Measurements from ENCODE around the gene C10orf71. TPM values are rescaled to one million over a fixed set of nuclear protein-coding genes. Genes with fewer than 3 reads are reported as not detected.

The C10orf71 gene
- total RNA-seq, 1 experiment from 2014 or later = not detected

DNA sequence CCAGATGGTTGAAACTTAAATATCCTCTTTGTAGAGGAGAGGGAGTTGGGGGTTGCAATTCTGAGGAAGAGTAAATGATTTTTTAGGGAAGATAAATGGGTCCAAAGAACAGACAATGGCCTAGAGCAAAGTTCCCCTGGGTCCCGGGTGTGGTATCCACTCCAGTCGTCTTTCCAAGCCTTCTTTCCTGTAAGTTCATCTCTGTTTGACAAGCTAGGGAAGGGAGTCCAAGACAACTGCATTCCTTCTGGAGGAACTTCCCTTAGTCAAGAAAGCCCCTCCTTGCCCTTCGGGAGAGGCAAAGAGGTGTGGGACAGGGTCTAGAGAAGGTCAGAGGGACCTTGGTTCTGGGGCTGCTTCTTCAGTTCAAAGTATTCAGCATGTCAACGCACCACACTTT is 33.4 kb downstream of the C10orf71 start:
- ChIA-PET CTCF (no interaction called here), POLR2A (ENCODE audit: low non-redundant PET) (no interaction called here)
- Histone ChIP-seq H3K27me3 (replicated peaks; ENCODE audit: insufficient read depth, low read depth, low read length, poor library complexity) (peaks cover 7% of the 10 kb centered on the region), H3K36me3 (ENCODE audit: insufficient read depth, low read length, poor library complexity, severe bottlenecking) (no peaks in the 10 kb centered on the region), H3K4me3 (ENCODE audit: low read depth, low read length, poor library complexity, severe bottlenecking) (no peak overlapping the region), H3K4me1 (ENCODE audit: insufficient read depth, low read length, poor library complexity, severe bottlenecking) (no peaks in the 10 kb centered on the region), H3K27ac (ENCODE audit: low read depth, low read length, poor library complexity, severe bottlenecking) (no peak overlapping the region), H3K9me3 (ENCODE audit: low read depth, low read length, poor library complexity, severe bottlenecking) (no peaks in the 10 kb centered on the region)
- DNase-seq (ENCODE audit: low spot score) = no peak
- intact Hi-C loops (cut with micrococcal nuclease; ENCODE audit: unreplicated experiment) = no loop called here
- BruUV-seq (replicated peaks) = no TSS peak
- TF ChIP-seq EZH2 (IDR thresholded peaks at IDR 0.05; ENCODE audit: borderline replicate concordance, low read depth, low read length, poor library complexity, severe bottlenecking) = no peak
- TF ChIP-seq, protein P1, sequence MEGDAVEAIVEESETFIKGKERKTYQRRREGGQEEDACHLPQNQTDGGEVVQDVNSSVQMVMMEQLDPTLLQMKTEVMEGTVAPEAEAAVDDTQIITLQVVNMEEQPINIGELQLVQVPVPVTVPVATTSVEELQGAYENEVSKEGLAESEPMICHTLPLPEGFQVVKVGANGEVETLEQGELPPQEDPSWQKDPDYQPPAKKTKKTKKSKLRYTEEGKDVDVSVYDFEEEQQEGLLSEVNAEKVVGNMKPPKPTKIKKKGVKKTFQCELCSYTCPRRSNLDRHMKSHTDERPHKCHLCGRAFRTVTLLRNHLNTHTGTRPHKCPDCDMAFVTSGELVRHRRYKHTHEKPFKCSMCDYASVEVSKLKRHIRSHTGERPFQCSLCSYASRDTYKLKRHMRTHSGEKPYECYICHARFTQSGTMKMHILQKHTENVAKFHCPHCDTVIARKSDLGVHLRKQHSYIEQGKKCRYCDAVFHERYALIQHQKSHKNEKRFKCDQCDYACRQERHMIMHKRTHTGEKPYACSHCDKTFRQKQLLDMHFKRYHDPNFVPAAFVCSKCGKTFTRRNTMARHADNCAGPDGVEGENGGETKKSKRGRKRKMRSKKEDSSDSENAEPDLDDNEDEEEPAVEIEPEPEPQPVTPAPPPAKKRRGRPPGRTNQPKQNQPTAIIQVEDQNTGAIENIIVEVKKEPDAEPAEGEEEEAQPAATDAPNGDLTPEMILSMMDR (conservative IDR thresholded peaks at IDR 0.05; ENCODE audit: low read depth, low read length) = no peak

DNA sequence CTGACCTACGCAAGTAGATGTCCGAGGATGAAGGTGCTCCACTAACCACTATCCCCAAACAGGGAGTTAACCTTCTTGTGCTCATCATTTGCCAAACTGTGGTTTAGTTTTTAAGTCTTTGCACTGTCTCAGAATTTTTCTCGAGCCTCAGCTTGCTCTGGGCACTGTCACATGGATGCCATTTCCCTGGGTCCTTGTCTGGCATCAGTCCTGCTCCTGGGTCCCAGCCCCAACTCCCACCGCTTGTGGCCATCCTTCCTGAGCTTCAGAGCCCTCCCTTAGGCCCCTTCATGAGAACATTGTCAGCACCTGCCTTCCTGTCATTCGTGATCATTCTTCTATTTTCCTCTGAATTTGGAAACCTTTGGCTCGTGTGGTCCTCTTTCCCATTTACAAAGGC is 33.8 kb downstream of the C10orf71 start:
- Histone ChIP-seq H3K27me3 (replicated peaks; ENCODE audit: insufficient read depth, low read depth, low read length, poor library complexity) (peaks cover 7% of the 10 kb centered on the region), H3K4me1 (ENCODE audit: insufficient read depth, low read length, poor library complexity, severe bottlenecking) (no peaks in the 10 kb centered on the region), H3K27ac (ENCODE audit: low read depth, low read length, poor library complexity, severe bottlenecking) (no peak overlapping the region), H3K4me3 (ENCODE audit: low read depth, low read length, poor library complexity, severe bottlenecking) (no peak overlapping the region), H3K9me3 (ENCODE audit: low read depth, low read length, poor library complexity, severe bottlenecking) (no peaks in the 10 kb centered on the region), H3K36me3 (ENCODE audit: insufficient read depth, low read length, poor library complexity, severe bottlenecking) (no peaks in the 10 kb centered on the region)
- ChIA-PET POLR2A (ENCODE audit: low non-redundant PET) (no interaction called here), CTCF (no interaction called here)
- no peak for DNase-seq (ENCODE audit: low spot score)
- TF ChIP-seq, protein P1 (conservative IDR thresholded peaks at IDR 0.05; ENCODE audit: low read depth, low read length) = no peak
- TF ChIP-seq EZH2 (IDR thresholded peaks at IDR 0.05; ENCODE audit: borderline replicate concordance, low read depth, low read length, poor library complexity, severe bottlenecking) = no peak
- BruUV-seq (replicated peaks) = no TSS peak
- intact Hi-C loops (cut with micrococcal nuclease; ENCODE audit: unreplicated experiment) = no loop called here

DNA sequence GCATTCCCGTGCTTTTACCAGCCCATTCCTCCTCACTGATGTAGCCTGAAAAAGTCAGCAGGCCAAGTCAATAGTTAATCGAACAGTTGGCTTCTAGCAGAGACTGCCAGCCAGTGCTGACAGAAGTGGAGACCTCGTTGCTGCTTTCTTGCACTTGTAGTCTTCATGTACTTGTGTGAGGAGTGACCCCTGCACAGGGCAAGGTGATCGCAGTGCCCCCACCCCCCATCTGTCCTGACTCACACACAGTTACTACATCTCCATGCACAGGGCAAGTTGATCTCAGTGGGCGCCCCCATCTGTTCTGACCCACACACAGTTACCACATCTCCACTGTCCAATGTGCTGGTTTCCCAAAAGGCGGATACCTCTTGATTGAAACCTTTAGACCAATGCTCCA is 34.2 kb downstream of the C10orf71 start:
- H3K9me3 ChIP-seq (ENCODE audit: low read depth, low read length, poor library complexity, severe bottlenecking) = no peaks in the 10 kb centered on the region
- H3K27ac ChIP-seq (ENCODE audit: low read depth, low read length, poor library complexity, severe bottlenecking) = no peak overlapping the region
- H3K4me3 ChIP-seq (ENCODE audit: low read depth, low read length, poor library complexity, severe bottlenecking) = no peak overlapping the region
- H3K4me1 ChIP-seq (ENCODE audit: insufficient read depth, low read length, poor library complexity, severe bottlenecking) = no peaks in the 10 kb centered on the region
- H3K36me3 ChIP-seq (ENCODE audit: insufficient read depth, low read length, poor library complexity, severe bottlenecking) = no peaks in the 10 kb centered on the region
- peaks cover 6% of the 10 kb centered on the region for H3K27me3 ChIP-seq (replicated peaks; ENCODE audit: insufficient read depth, low read depth, low read length, poor library complexity)
- POLR2A ChIA-PET (ENCODE audit: low non-redundant PET) = no interaction called here
- intact Hi-C loops (cut with micrococcal nuclease; ENCODE audit: unreplicated experiment) = no loop called here
- BruUV-seq (replicated peaks) = no TSS peak
- TF ChIP-seq, protein P1 (conservative IDR thresholded peaks at IDR 0.05; ENCODE audit: low read depth, low read length) = no peak
- no peak for TF ChIP-seq EZH2 (IDR thresholded peaks at IDR 0.05; ENCODE audit: borderline replicate concordance, low read depth, low read length, poor library complexity, severe bottlenecking)
- DNase-seq (ENCODE audit: low spot score) = no peak
- CTCF ChIA-PET = no interaction called here
